ENCODE measurements around the gene CXXC5. TPM values are rescaled to one million over a fixed set of nuclear protein-coding genes. Genes with fewer than 3 reads are reported as not detected.

Gene CXXC5
- total and polyA plus RNA-seq, 2 donors (not counting 1 experiment from before 2014, with no cell fraction given), result 18.6 to 43.9 TPM

GRCh38 chr5:139701056-139701741 lies 53.0 kb downstream of the CXXC5 start:
- no peak overlapping the region for H3K4me2 ChIP-seq (ENCODE audit: extremely low read depth, insufficient read depth, low read length)

GRCh38 chr5:139702548-139702947 lies 54.4 kb downstream of the CXXC5 start:
- Histone ChIP-seq H3K36me3 (ENCODE audit: control insufficient read depth, insufficient read depth, low read length) (no peaks in the 10 kb centered on the region), H3K9ac (ENCODE audit: insufficient read depth, low read length) (no peak overlapping the region), H3K4me2 (ENCODE audit: extremely low read depth, insufficient read depth, low read length) (no peak overlapping the region), H4K20me1 (ENCODE audit: control insufficient read depth, extremely low read depth, insufficient read depth, low read length) (no peaks in the 10 kb centered on the region), H2AFZ (ENCODE audit: low read length) (no peak overlapping the region), H3K27me3 (ENCODE audit: control insufficient read depth, insufficient read depth, low read length) (peaks cover 7% of the 10 kb centered on the region), H3K4me1 (ENCODE audit: control insufficient read depth, extremely low read depth, insufficient read depth, low read length) (peaks cover 12% of the 10 kb centered on the region), H3K79me2 (ENCODE audit: control insufficient read depth, insufficient read depth, low read length) (no peaks in the 10 kb centered on the region), H3K9me3 (ENCODE audit: control insufficient read depth, insufficient read depth, low read depth, low read length) (no peaks in the 10 kb centered on the region), H3K4me3 (replicated peaks in 1 of 4; ENCODE audit: control extremely low read depth in 1 of 4, insufficient read depth in 1 of 4, low read depth in 3 of 4, low read length in 4 of 4) (no peak overlapping the region), H3K27ac (ENCODE audit: insufficient read depth, low read length) (no peak overlapping the region)
- no peak for TF ChIP-seq EZH2 (IDR thresholded peaks at IDR 0.05; ENCODE audit: low read length, missing control alignments)
- TF ChIP-seq CTCF (conservative IDR thresholded peaks at IDR 0.05 in 1 of 2, IDR thresholded peaks at IDR 0.05 in 1 of 2; ENCODE audit: low read depth in 1 of 2, low read length in 2 of 2), result no peak
- DNase-seq (ENCODE audit: low read depth in 2 of 2), result no peak

More at GRCh38 chr5:139701056-139701741, 53.0 kb downstream of the CXXC5 start:
- Histone ChIP-seq H2AFZ (ENCODE audit: low read length) (no peak overlapping the region), H3K4me1 (ENCODE audit: control insufficient read depth, extremely low read depth, insufficient read depth, low read length) (peaks cover 18% of the 10 kb centered on the region), H4K20me1 (ENCODE audit: control insufficient read depth, extremely low read depth, insufficient read depth, low read length) (no peaks in the 10 kb centered on the region), H3K9ac (ENCODE audit: insufficient read depth, low read length) (no peak overlapping the region), H3K4me3 (replicated peaks in 1 of 4; ENCODE audit: control extremely low read depth in 1 of 4, insufficient read depth in 1 of 4, low read depth in 3 of 4, low read length in 4 of 4) (no peak overlapping the region), H3K36me3 (ENCODE audit: control insufficient read depth, insufficient read depth, low read length) (no peaks in the 10 kb centered on the region), H3K27ac (ENCODE audit: insufficient read depth, low read length) (no peak overlapping the region), H3K27me3 (ENCODE audit: control insufficient read depth, insufficient read depth, low read length) (peaks cover 7% of the 10 kb centered on the region), H3K9me3 (ENCODE audit: control insufficient read depth, insufficient read depth, low read depth, low read length) (no peaks in the 10 kb centered on the region), H3K79me2 (ENCODE audit: control insufficient read depth, insufficient read depth, low read length) (no peaks in the 10 kb centered on the region)
- DNase-seq (ENCODE audit: low read depth in 2 of 2), result no peak
- TF ChIP-seq CTCF (conservative IDR thresholded peaks at IDR 0.05 in 1 of 2, IDR thresholded peaks at IDR 0.05 in 1 of 2; ENCODE audit: low read depth in 1 of 2, low read length in 2 of 2) (no peak), EZH2 (IDR thresholded peaks at IDR 0.05; ENCODE audit: low read length, missing control alignments) (no peak)

- no peaks in the 10 kb centered on the region for H3K9me3 ChIP-seq (ENCODE audit: control insufficient read depth, insufficient read depth, low read depth, low read length)
- DNase-seq (ENCODE audit: low read depth in 2 of 2), result no peak
- no peak for TF ChIP-seq CTCF (conservative IDR thresholded peaks at IDR 0.05 in 1 of 2, IDR thresholded peaks at IDR 0.05 in 1 of 2; ENCODE audit: low read depth in 1 of 2, low read length in 2 of 2)
- no peak for TF ChIP-seq EZH2 (IDR thresholded peaks at IDR 0.05; ENCODE audit: low read length, missing control alignments)
- H3K4me3 ChIP-seq (replicated peaks in 1 of 4; ENCODE audit: control extremely low read depth in 1 of 4, insufficient read depth in 1 of 4, low read depth in 3 of 4, low read length in 4 of 4), result no peak overlapping the region
- no peak overlapping the region for H3K9ac ChIP-seq (ENCODE audit: insufficient read depth, low read length)
- H4K20me1 ChIP-seq (ENCODE audit: control insufficient read depth, extremely low read depth, insufficient read depth, low read length), result no peaks in the 10 kb centered on the region
- H3K36me3 ChIP-seq (ENCODE audit: control insufficient read depth, insufficient read depth, low read length), result no peaks in the 10 kb centered on the region
- H2AFZ ChIP-seq (ENCODE audit: low read length), result no peak overlapping the region
- H3K4me1 ChIP-seq (ENCODE audit: control insufficient read depth, extremely low read depth, insufficient read depth, low read length), result peaks cover 4% of the 10 kb centered on the region
- H3K79me2 ChIP-seq (ENCODE audit: control insufficient read depth, insufficient read depth, low read length), result no peaks in the 10 kb centered on the region
- peaks cover 7% of the 10 kb centered on the region for H3K27me3 ChIP-seq (ENCODE audit: control insufficient read depth, insufficient read depth, low read length)
- H3K4me2 ChIP-seq (ENCODE audit: extremely low read depth, insufficient read depth, low read length), result no peak overlapping the region
- H3K27ac ChIP-seq (ENCODE audit: insufficient read depth, low read length), result no peak overlapping the region
These were observed 56.6 kb downstream of the CXXC5 start for GRCh38 chr5:139704748-139705147.
